GM12878 (cell line): ENCODE results near the gene S100A12. TPM values are rescaled to one million over a fixed set of nuclear protein-coding genes. Genes with fewer than 3 reads are reported as not detected.

Experiments used
- ATAC-seq: fragments of 200-7000 bp; cut with Tn5 transposase; 3 replicates; pipeline ENCODE4 v1.9.1; 2020; ENCODE audit warnings: mild to moderate bottlenecking, moderate library complexity
- BruUV-seq: library from RNA; stranded (reverse); fragments of 400-500 nt; replicated peaks from 2 replicates; lab custom pipeline; 2021; lab: Mats Ljungman, UMichigan
- CTCF ChIA-PET: fragments of 300-600 bp; sonication (Branson Sonifier 250); formaldehyde crosslinking; extraction: SDS; loops from one replicate; lab custom pipeline; 2021; ENCODE audit warnings: inconsistent platforms; lab: Yijun Ruan, JAX
- POLR2A ChIA-PET: fragments of 350-600 bp; formaldehyde crosslinking; extraction: SDS; loops from one replicate; lab custom pipeline; 2021; ENCODE audit warnings: inconsistent platforms; lab: Charles Lee
- RAD21 ChIA-PET: fragments of 300-600 bp; sonication (Branson Sonifier 250); formaldehyde crosslinking; loops from one replicate; lab custom pipeline; 2023; ENCODE audit warnings: antibody characterized with exemption; ENCODE audit not compliant: unreplicated experiment; lab: Charles Lee
- SMC1A ChIA-PET: fragments of 300-600 bp; sonication (Branson Sonifier 250); formaldehyde crosslinking; loops from one replicate; lab custom pipeline; 2023; ENCODE audit not compliant: unreplicated experiment, uncharacterized antibody; lab: Charles Lee
- DNase-seq: peaks from one replicate; pipeline ENCODE4 v3.0.0-alpha.2; 2011; ENCODE audit warnings: low read depth, low spot score
- FAIRE-seq: peaks from 3 replicates; lab custom pipeline; 2011; peaks lifted over from hg19 to GRCh38; lab: Jason Lieb, UNC
- H2AFZ ChIP-seq: 2 replicates; pipeline ENCODE4 v1.6.0; 2011; ENCODE audit warnings: low read depth, low read length, control low read depth; ENCODE audit not compliant: control insufficient read depth
- H3K27ac ChIP-seq: 2 replicates; pipeline ENCODE4 v1.5.1; 2011; ENCODE audit warnings: control low read depth; ENCODE audit not compliant: control insufficient read depth, insufficient read depth
- H3K27me3 ChIP-seq, 2 experiments: replicated peaks in 1 of 2; 2 replicates each; pipeline versions ENCODE4 v1.6.0 to v1.6.1; 2011; ENCODE audit warnings: low read length in 1 of 2; ENCODE audit not compliant: control insufficient read depth in 2 of 2, insufficient read depth in 2 of 2
- H3K36me3 ChIP-seq, 2 experiments: 2 replicates each; pipeline ENCODE4 v1.5.1; 2011; ENCODE audit warnings: low read length in 1 of 2; ENCODE audit not compliant: control insufficient read depth in 2 of 2, insufficient read depth in 2 of 2
- H3K4me1 ChIP-seq: 2 replicates; pipeline ENCODE4 v1.6.1; 2011; ENCODE audit warnings: mild to moderate bottlenecking, low read length, moderate library complexity, mixed read lengths; ENCODE audit not compliant: control insufficient read depth, insufficient read depth
- H3K4me2 ChIP-seq: 2 replicates; pipeline ENCODE4 v1.6.0; 2011; ENCODE audit warnings: control low read depth; ENCODE audit not compliant: control insufficient read depth, insufficient read depth
- H3K4me3 ChIP-seq: fragments of 200-600 bp; sonication (generic); 2 replicates; pipeline ENCODE4 v1.5.1; 2016
- H3K79me2 ChIP-seq: 2 replicates; pipeline ENCODE4 v1.6.0; 2011; ENCODE audit warnings: low read length; ENCODE audit not compliant: control insufficient read depth, insufficient read depth
- H3K9ac ChIP-seq: 2 replicates; pipeline ENCODE4 v1.8.0; 2011; ENCODE audit warnings: low read length, control low read depth, mixed read lengths; ENCODE audit not compliant: control insufficient read depth, insufficient read depth
- H3K9me3 ChIP-seq: replicated peaks from 3 replicates; pipeline ENCODE4 v1.5.1; 2011; ENCODE audit warnings: mild to moderate bottlenecking, low read length; ENCODE audit not compliant: control insufficient read depth, insufficient read depth
- H4K20me1 ChIP-seq: 2 replicates; pipeline ENCODE4 v1.6.0; 2011; ENCODE audit not compliant: control insufficient read depth, insufficient read depth
- CEBPB ChIP-seq, 2 experiments: fragments of 150-350 bp in 1 of 2; IDR thresholded peaks; 2 replicates each; pipeline ENCODE4 v1.6.1; 2012 to 2014; ENCODE audit warnings: low read depth in 2 of 2, low read length in 2 of 2, borderline replicate concordance in 1 of 2, inconsistent platforms in 1 of 2
- CREB1 ChIP-seq: IDR thresholded peaks from 2 replicates; pipeline ENCODE4 v1.6.1; 2012; ENCODE audit warnings: low read depth, mild to moderate bottlenecking, inconsistent platforms
- HDAC6 ChIP-seq: fragments of 200-600 bp; sonication (generic); IDR thresholded peaks from one replicate; pipeline ENCODE4 v1.8.0; 2017; ENCODE audit warnings: antibody characterized with exemption; ENCODE audit not compliant: unreplicated experiment
- HDGF ChIP-seq: fragments of 450-650 bp; IDR thresholded peaks from 2 replicates; pipeline ENCODE4 v1.6.1; 2016; ENCODE audit warnings: antibody characterized with exemption
- MXI1 ChIP-seq: fragments of 150-350 bp; IDR thresholded peaks from 2 replicates; pipeline ENCODE4 v1.6.1; 2011; ENCODE audit warnings: low read depth, mild to moderate bottlenecking, inconsistent platforms, low read length, improper control_type of control experiment
- PML ChIP-seq: IDR thresholded peaks from 2 replicates; pipeline ENCODE4 v1.6.1; 2012; ENCODE audit warnings: low read length, inconsistent platforms
- PRDM15 ChIP-seq: fragments of 450-650 bp; formaldehyde crosslinking; IDR thresholded peaks from 2 replicates; pipeline ENCODE4 v1.4.0; 2020; ENCODE audit warnings: mild to moderate bottlenecking, moderate library complexity
- SMARCA5 ChIP-seq: fragments of 450-650 bp; IDR thresholded peaks from 2 replicates; pipeline ENCODE4 v1.6.1; 2017; ENCODE audit warnings: mild to moderate bottlenecking
- WGBS: methylation state at CpG from one replicate; pipeline ENCODE4 v1.1.6; 2016; ENCODE audit warnings: low lambda C conversion rate; ENCODE audit not compliant: insufficient replicate concordance, insufficient coverage; ENCODE audit errors: missing lambda C conversion rate; 5-methylcytosine and 5-hydroxymethylcytosine counted together
- in situ Hi-C: fragments of 300-500 bp; cut with MboI; formaldehyde crosslinking; loops from 9 replicates; pipeline ENCODE4 v1.14.3; 2018; ENCODE audit warnings: mixed read lengths
- intact Hi-C: fragments of 100-400 bp; cut with micrococcal nuclease; formaldehyde crosslinking; loops from one replicate; pipeline ENCODE4 v1.14.2; 2022; ENCODE audit not compliant: unreplicated experiment
- polyA plus RNA-seq, 11 experiments: library from polyadenylated mRNA; depleted of rRNA in 4 of 11; unstranded in 6 of 11; stranded (reverse) in 5 of 11; fragments of >200 nt; fragmentation: Nextera tagmentation in 4 of 11; fragmentation: Illumina TruSeq in 1 of 11; extraction: Ambion mirVana in 4 of 11; extraction: Trizol in 1 of 11; gene quantifications; 1 replicate in 1 of 11; 2 replicates in 10 of 11; pipeline versions ENCODE4 v1.2.1 to v1.2.3, GENCODE V29; 2011 to 2016; ENCODE audit warnings: inconsistent platforms in 2 of 11, missing spikeins in 2 of 11, low read depth in 1 of 11
- total RNA-seq, 4 experiments: library from RNA; depleted of rRNA in 3 of 4; stranded (reverse); fragments of >200 nt in 3 of 4; fragmentation: Illumina TruSeq in 1 of 4; extraction: Trizol in 1 of 4; gene quantifications; 2 replicates each; pipeline versions ENCODE4 v1.2.1 to v1.2.3, GENCODE V29; 2013 to 2021
- TF ChIP-seq, protein P1 (sequence below): fragments of 450-650 bp; IDR thresholded peaks from 2 replicates; pipeline ENCODE4 v1.6.1; 2014; ENCODE audit warnings: mild to moderate bottlenecking
- TF ChIP-seq, protein P2 (sequence below): fragments of 450-650 bp; IDR thresholded peaks from 2 replicates; pipeline ENCODE4 v1.6.1; 2016; ENCODE audit warnings: mild to moderate bottlenecking

The S100A12 gene
- total and polyA plus RNA-seq, 10 of the 15 experiments (the other 5 are each of a cell fraction or from before 2014, with no cell fraction given): not detected

- ChIA-PET RAD21 (no interaction called here), CTCF (interaction anchor here (0.9 to 1.0 kb wide), 3 partner anchors 8 to 98 kb away, joined by 3 to 5 read pairs (median 3); no protein-coding TSS in a partner anchor), SMC1A (no interaction called here), POLR2A (interaction anchor here (0.6 kb wide), 1 partner anchor 39 kb away, joined by 3 read pairs; no protein-coding TSS in a partner anchor)
- no peak for DNase-seq
- Histone ChIP-seq H3K4me3 (no peak overlapping the region), H3K27me3 (peaks cover 0 to 3% of the 10 kb centered on the region in 2 experiments; a peak in 3 of 4 replicates), H2AFZ (no peak overlapping the region), H3K79me2 (no peaks in the 10 kb centered on the region), H4K20me1 (no peaks in the 10 kb centered on the region), H3K27ac (no peak overlapping the region), H3K4me1 (no peaks in the 10 kb centered on the region), H3K9ac (no peak overlapping the region), H3K9me3 (no peaks in the 10 kb centered on the region), H3K4me2 (no peak overlapping the region), H3K36me3 (no peaks in the 10 kb centered on the region)
- no TSS peak for BruUV-seq
- in situ Hi-C loops (no loop called here), intact Hi-C loops (no loop called here)
- 24% methylated on average over 6 of the region's 6 CpGs for WGBS
- TF ChIP-seq HDGF (no peak), CEBPB (IDR thresholded peaks at IDR 0.05; ENCODE audit: borderline replicate concordance in 1 of 2, low read depth in 2 of 2, low read length in 2 of 2) (no peak), MXI1 (no peak)
- TF ChIP-seq, protein P1, sequence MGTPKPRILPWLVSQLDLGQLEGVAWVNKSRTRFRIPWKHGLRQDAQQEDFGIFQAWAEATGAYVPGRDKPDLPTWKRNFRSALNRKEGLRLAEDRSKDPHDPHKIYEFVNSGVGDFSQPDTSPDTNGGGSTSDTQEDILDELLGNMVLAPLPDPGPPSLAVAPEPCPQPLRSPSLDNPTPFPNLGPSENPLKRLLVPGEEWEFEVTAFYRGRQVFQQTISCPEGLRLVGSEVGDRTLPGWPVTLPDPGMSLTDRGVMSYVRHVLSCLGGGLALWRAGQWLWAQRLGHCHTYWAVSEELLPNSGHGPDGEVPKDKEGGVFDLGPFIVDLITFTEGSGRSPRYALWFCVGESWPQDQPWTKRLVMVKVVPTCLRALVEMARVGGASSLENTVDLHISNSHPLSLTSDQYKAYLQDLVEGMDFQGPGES: no peak
- no peak for ATAC-seq
- FAIRE-seq: no peak
These were observed 21.0 kb upstream of the S100A12 start for GRCh38 chr1:153396461-153396860.

DNA sequence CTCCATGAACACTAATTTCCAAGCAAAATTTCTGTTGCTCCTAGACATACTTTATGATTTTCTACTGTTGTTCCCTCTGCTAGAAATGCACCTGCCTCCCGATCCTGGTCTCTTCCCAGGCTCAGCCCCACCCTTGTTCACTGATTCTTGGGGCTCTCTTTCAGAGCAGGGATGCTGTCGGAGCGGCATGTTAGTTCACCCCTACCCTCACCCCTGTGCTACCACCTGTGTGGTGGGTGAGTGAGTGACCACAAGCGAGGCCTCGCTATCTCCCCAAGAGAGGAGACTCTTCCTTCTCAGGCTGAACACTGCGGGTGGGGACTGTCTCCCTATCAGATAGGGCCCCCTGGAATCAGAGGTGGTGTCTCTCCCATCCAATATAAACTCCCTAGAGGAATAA, 20.4 kb upstream of the S100A12 start:
- SMC1A ChIA-PET: no interaction called here
- H3K36me3 ChIP-seq: no peaks in the 10 kb centered on the region
- TF ChIP-seq HDAC6: no peak
- TF ChIP-seq, protein P2, sequence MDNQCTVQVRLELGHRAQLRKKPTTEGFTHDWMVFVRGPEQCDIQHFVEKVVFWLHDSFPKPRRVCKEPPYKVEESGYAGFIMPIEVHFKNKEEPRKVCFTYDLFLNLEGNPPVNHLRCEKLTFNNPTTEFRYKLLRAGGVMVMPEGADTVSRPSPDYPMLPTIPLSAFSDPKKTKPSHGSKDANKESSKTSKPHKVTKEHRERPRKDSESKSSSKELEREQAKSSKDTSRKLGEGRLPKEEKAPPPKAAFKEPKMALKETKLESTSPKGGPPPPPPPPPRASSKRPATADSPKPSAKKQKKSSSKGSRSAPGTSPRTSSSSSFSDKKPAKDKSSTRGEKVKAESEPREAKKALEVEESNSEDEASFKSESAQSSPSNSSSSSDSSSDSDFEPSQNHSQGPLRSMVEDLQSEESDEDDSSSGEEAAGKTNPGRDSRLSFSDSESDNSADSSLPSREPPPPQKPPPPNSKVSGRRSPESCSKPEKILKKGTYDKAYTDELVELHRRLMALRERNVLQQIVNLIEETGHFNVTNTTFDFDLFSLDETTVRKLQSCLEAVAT: no peak
- no peak for TF ChIP-seq CREB1
- TF ChIP-seq PRDM15 (CRISPR knock-in tag): no peak
- no peak for TF ChIP-seq PML
- no peak for TF ChIP-seq SMARCA5

More for the DNA sequence above, 20.4 kb upstream of the S100A12 start:
- Histone ChIP-seq H3K4me2 (no peak overlapping the region), H3K4me1 (no peaks in the 10 kb centered on the region), H2AFZ (no peak overlapping the region), H3K27me3 (peaks cover 0 to 3% of the 10 kb centered on the region in 2 experiments; a peak in 3 of 4 replicates), H3K9me3 (no peaks in the 10 kb centered on the region), H4K20me1 (no peaks in the 10 kb centered on the region), H3K79me2 (no peaks in the 10 kb centered on the region), H3K4me3 (no peak overlapping the region), H3K27ac (no peak overlapping the region), H3K9ac (no peak overlapping the region)
- CTCF ChIA-PET: interaction anchor here (0.9 to 1.0 kb wide), 3 partner anchors 9 to 99 kb away, joined by 3 to 5 read pairs (median 3); no protein-coding TSS in a partner anchor
- WGBS: 40% methylated on average over 6 of the region's 6 CpGs
- intact Hi-C loops: no loop called here
- FAIRE-seq (no peak), DNase-seq (no peak), ATAC-seq (no peak)
- in situ Hi-C loops: no loop called here
- POLR2A ChIA-PET: no interaction called here
- BruUV-seq: no TSS peak
- RAD21 ChIA-PET: no interaction called here
